IMR-90 (cell line): Measurements from ENCODE around the gene ANKRD33B. TPM values are rescaled to one million over a fixed set of nuclear protein-coding genes. Genes with fewer than 3 reads are reported as not detected.

Source experiments
- CHD1 ChIP-seq: IDR thresholded peaks from 2 replicates; pipeline ENCODE4 v1.6.1; 2012; ENCODE audit warnings: low read depth, low read length, improper control_type of control experiment
- MXI1 ChIP-seq: IDR thresholded peaks from 2 replicates; pipeline ENCODE4 v1.6.1; 2012; ENCODE audit warnings: low read depth, mild to moderate bottlenecking, low read length, moderate library complexity, borderline replicate concordance
- SMC3 ChIP-seq: fragments of 150-350 bp; IDR thresholded peaks from 2 replicates; pipeline ENCODE4 v1.6.1; 2016; ENCODE audit warnings: low read depth, mild to moderate bottlenecking, antibody characterized with exemption, low read length, moderate library complexity
- polyA plus RNA-seq, 3 experiments: library from polyadenylated mRNA; depleted of rRNA; stranded (reverse); fragments of >200 nt; gene quantifications; 2 replicates each; pipeline ENCODE4 v1.2.3, GENCODE V29; 2012; ENCODE audit warnings: low replicate concordance in 1 of 3
- total RNA-seq: library from RNA; depleted of rRNA; stranded (reverse); fragments of >200 nt; gene quantifications from 2 replicates; pipeline ENCODE4 v1.2.3, GENCODE V29; 2012

ANKRD33B gene
- total and polyA plus RNA-seq, 2 of the 4 experiments (the other 2 are of a cell fraction): 2.5 to 3.3 TPM

- no peak for TF ChIP-seq SMC3
- no peak for TF ChIP-seq MXI1
- no peak for TF ChIP-seq CHD1
Measured at GRCh38 chr5:10564838-10565784, 1.2 kb downstream of the ANKRD33B start (continued).
